SK-N-MC (cell line): ENCODE results near the gene KLHL11.

Source experiments
- EZH2 ChIP-seq: fragments of 200-600 bp; sonication (generic); IDR thresholded peaks from one replicate; pipeline ENCODE4 v1.6.1; 2017; ENCODE audit warnings: antibody characterized with exemption
- POLR2AphosphoS5 ChIP-seq: IDR thresholded peaks from 2 replicates; pipeline ENCODE4 v1.6.1; 2012; ENCODE audit warnings: mild to moderate bottlenecking, low read depth, low read length, borderline replicate concordance

- no peak for TF ChIP-seq EZH2
- TF ChIP-seq POLR2AphosphoS5 = no peak
These were observed 2.0 kb downstream of the KLHL11 start for GRCh38 chr17:41863074-41863848.
